Mesodermal cell (in vitro differentiated cells): ENCODE measurements around the gene KCNIP2.

Experiments
- H3K27ac ChIP-seq: 2 replicates; pipeline ENCODE4 v1.7.0; 2013; ENCODE audit warnings: mild to moderate bottlenecking, low read depth, low read length, moderate library complexity; ENCODE audit not compliant: severe bottlenecking
- H3K36me3 ChIP-seq: 2 replicates; pipeline ENCODE4 v1.7.1; 2013; ENCODE audit warnings: mild to moderate bottlenecking, low read length, moderate library complexity; ENCODE audit not compliant: control insufficient read depth, insufficient read depth
- H3K4me1 ChIP-seq: one replicate; pipeline ENCODE4 v1.7.1; 2013; ENCODE audit warnings: mild to moderate bottlenecking, low read length; ENCODE audit not compliant: insufficient read depth, control insufficient read depth, poor library complexity, severe bottlenecking
- H3K4me3 ChIP-seq: 2 replicates; pipeline ENCODE4 v1.7.0; 2013; ENCODE audit warnings: low read length, control low read depth, mild to moderate bottlenecking; ENCODE audit not compliant: insufficient read depth, poor library complexity, severe bottlenecking; ENCODE audit errors: extremely low read depth
- H3K9me3 ChIP-seq: 2 replicates; pipeline ENCODE4 v1.7.1; 2013; ENCODE audit warnings: mild to moderate bottlenecking, low read length, moderate library complexity; ENCODE audit not compliant: control insufficient read depth
- WGBS, 2 experiments: methylation state at CpG; one replicate each; pipeline ENCODE4 v1.1.5; 2013; ENCODE audit warnings: missing lambda C conversion rate in 2 of 2; ENCODE audit not compliant: insufficient coverage in 2 of 2; 5-methylcytosine and 5-hydroxymethylcytosine counted together

Gene KCNIP2

GRCh38 chr10:101782811-101783735 lies 60.5 kb downstream of the KCNIP2 start, which contains the start of gene NPM3:
Gene NPM3, minus strand, starts transcription at chr10:101783446. Its CDS starts 56 bp downstream, at chr10:101783390.
- Histone ChIP-seq H3K4me1 (peaks cover 13% of the 10 kb centered on the region), H3K9me3 (no peaks in the 10 kb centered on the region), H3K4me3 (peak within 1 kb of the TSS; percentile 71), H3K36me3 (peaks cover 38% of the 10 kb centered on the region), H3K27ac (peak within 1 kb of the TSS; percentile 68)
- WGBS, 2 experiments = 0 to 1% methylated on average over 23 to 49 of the region's 57 CpGs

- peak overlapping the region; percentile 71 for H3K4me3 ChIP-seq
- peaks cover 30% of the 10 kb centered on the region for H3K36me3 ChIP-seq
- H3K4me1 ChIP-seq = peaks cover 13% of the 10 kb centered on the region
- 58 to 64% methylated on average over 8 to 9 of the region's 17 CpGs for WGBS, 2 experiments
- H3K27ac ChIP-seq = no peak overlapping the region
- H3K9me3 ChIP-seq = no peaks in the 10 kb centered on the region
Observed at GRCh38 chr10:101781984-101782810, 61.4 kb downstream of the KCNIP2 start.

- Histone ChIP-seq H3K36me3 (peaks cover 24% of the 10 kb centered on the region), H3K27ac (no peak overlapping the region), H3K4me1 (peaks cover 13% of the 10 kb centered on the region), H3K4me3 (no peak overlapping the region), H3K9me3 (no peaks in the 10 kb centered on the region)
- WGBS, 2 experiments = 81 to 92% methylated on average over 5 to 6 of the region's 7 CpGs
Observed at GRCh38 chr10:101781655-101781983, 62.0 kb downstream of the KCNIP2 start.

GRCh38 chr10:101780818-101781654 lies 62.6 kb downstream of the KCNIP2 start:
- 56 to 61% methylated on average over 7 to 10 of the region's 14 CpGs for WGBS, 2 experiments
- no peak overlapping the region for H3K4me3 ChIP-seq
- no peaks in the 10 kb centered on the region for H3K9me3 ChIP-seq
- peaks cover 18% of the 10 kb centered on the region for H3K36me3 ChIP-seq
- H3K27ac ChIP-seq = no peak overlapping the region
- peaks cover 13% of the 10 kb centered on the region for H3K4me1 ChIP-seq

GRCh38 chr10:101780187-101780817 lies 63.3 kb downstream of the KCNIP2 start:
- Histone ChIP-seq H3K4me1 (peaks cover 12% of the 10 kb centered on the region), H3K4me3 (no peak overlapping the region), H3K36me3 (peaks cover 11% of the 10 kb centered on the region), H3K9me3 (no peaks in the 10 kb centered on the region), H3K27ac (no peak overlapping the region)
- 36 to 47% methylated on average over 10 to 13 of the region's 17 CpGs for WGBS, 2 experiments

GRCh38 chr10:101779544-101780186 lies 63.9 kb downstream of the KCNIP2 start:
- WGBS, 2 experiments = 3 to 4% methylated on average over 44 to 50 of the region's 51 CpGs
- Histone ChIP-seq H3K36me3 (peaks cover 5% of the 10 kb centered on the region), H3K27ac (no peak overlapping the region), H3K4me3 (peak overlapping the region; percentile 22), H3K4me1 (peaks cover 10% of the 10 kb centered on the region), H3K9me3 (no peaks in the 10 kb centered on the region)

- Histone ChIP-seq H3K4me1 (peaks cover 10% of the 10 kb centered on the region), H3K27ac (no peak overlapping the region), H3K36me3 (no peaks in the 10 kb centered on the region), H3K9me3 (no peaks in the 10 kb centered on the region), H3K4me3 (peak overlapping the region; percentile 22)
- WGBS, 2 experiments = 1 to 2% methylated on average over 40 to 58 of the region's 58 CpGs
Observed at GRCh38 chr10:101778781-101779543, 64.6 kb downstream of the KCNIP2 start.

GRCh38 chr10:101778151-101778780 lies 65.3 kb downstream of the KCNIP2 start:
- no peak overlapping the region for H3K4me3 ChIP-seq
- no peaks in the 10 kb centered on the region for H3K36me3 ChIP-seq
- peaks cover 15% of the 10 kb centered on the region for H3K4me1 ChIP-seq
- WGBS, 2 experiments = 41 to 44% methylated on average over 8 to 9 of the region's 12 CpGs
- H3K9me3 ChIP-seq = no peaks in the 10 kb centered on the region
- H3K27ac ChIP-seq = no peak overlapping the region

GRCh38 chr10:101777619-101778145 lies 65.9 kb downstream of the KCNIP2 start:
- H3K9me3 ChIP-seq = no peaks in the 10 kb centered on the region
- peaks cover 15% of the 10 kb centered on the region for H3K4me1 ChIP-seq
- 79 to 89% methylated on average over 3 of the region's 3 CpGs for WGBS, 2 experiments
- H3K36me3 ChIP-seq = no peaks in the 10 kb centered on the region
- no peak overlapping the region for H3K4me3 ChIP-seq
- no peak overlapping the region for H3K27ac ChIP-seq
